Activated gamma-delta T cell (primary cell): ENCODE results near the gene HS2ST1.

Source experiments
- DNase-seq: peaks from one replicate; lab custom pipeline; 2025; lab: John Stamatoyannopoulos, UW

HS2ST1 gene

DNA sequence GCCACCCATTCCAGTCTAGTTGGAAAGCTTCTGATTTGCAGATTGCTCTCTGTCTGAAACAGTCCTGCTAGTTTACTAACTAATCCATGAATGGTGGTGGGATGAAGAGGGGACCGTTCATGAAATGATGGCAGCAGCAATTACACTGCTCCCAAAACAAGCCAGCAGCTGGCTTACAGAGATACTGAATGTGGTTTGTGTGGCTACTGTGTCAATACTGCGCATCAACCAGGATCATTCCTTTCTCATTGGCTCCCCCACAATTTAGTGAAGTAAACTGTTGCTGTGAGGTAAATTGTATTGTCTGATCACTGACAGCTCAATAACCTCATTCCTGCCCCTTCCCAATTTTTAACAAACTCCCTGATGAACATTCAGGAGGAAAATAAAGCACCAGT lies 222.9 kb downstream of the HS2ST1 start:
- no peak for DNase-seq

DNA sequence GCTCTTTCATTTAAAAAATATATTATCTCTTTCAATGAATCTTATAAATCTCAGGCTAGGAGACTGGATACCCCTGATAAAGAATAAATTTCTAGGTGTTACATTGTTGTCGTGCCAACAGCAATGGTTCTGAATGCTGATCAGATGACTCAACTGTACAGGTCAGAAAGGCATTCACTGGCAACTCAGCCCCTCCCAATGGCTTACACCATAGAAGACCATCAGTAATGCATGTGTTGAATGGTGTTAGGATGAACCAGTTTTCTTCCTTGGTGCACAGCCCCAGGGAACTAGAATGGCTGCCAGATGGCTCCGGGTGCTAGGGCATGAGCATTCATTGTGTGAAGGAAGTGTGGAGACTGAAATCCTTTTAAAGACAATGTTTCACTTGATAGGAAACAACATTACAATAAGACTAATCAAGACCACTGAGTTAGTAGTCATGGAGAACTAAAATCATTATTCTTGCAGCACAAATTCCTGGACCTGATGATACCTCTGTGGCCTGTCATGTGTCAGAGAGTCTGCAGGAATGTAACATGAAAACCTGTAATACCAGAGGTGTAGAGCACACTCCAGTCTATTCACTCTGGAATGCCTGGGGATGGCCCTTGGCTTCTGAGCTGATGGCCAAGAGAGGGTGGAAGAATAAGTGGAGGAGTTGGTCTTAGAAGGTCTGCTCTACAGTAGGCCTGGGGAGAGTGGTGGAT lies 226.6 kb downstream of the HS2ST1 start:
- DNase-seq: no peak

DNA sequence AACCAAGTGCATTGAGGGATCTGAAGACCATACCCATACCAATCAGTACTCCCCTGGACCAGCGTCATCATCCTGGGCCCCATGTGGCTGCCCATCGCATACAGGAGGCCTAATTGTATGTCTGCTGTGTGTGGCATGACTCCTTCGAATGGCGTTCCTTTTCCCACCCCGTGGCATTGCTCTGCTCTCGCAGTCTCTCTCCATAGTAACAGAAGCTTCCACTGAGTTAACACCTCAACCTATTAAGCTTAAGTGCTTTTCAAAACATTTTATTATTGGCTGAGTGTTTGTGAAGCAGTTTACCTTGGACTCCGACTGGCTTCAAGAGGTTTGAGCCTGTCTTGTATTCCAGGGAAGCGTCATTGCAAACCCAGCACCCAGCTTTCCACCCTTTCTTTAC lies 227.1 kb downstream of the HS2ST1 start:
- DNase-seq: no peak

DNA sequence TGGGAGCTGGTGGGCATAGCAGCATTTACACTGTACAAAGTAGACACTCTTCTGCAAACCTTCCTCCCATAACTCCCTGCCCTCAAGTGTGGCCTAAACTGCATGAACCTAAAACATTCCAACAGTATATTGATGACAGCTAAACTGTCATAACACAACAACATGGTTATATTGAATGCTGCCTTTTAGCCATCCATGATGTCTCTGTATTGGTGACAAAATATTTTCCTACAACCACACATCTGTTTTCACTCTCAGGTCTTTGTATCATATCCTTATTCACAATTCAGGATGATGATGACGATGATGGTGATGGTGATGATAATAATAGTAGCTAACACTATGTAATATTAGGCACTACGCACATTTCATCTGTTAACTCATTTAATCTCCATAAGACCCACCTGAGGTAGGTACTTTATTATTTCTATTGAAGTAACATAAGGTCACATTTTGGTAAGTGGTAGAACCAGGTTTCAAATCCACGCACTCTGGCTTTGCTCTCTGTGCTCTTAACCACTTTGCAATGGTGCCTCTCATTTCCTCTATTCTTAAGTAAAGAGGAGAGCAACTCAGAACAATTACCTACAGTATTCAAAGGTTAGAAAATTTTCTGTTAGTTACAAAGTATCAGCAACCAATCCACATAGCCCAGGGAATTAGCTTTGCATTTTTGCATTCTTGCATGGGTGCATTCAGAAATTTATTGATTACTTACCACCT lies 229.1 kb downstream of the HS2ST1 start:
- no peak for DNase-seq

DNA sequence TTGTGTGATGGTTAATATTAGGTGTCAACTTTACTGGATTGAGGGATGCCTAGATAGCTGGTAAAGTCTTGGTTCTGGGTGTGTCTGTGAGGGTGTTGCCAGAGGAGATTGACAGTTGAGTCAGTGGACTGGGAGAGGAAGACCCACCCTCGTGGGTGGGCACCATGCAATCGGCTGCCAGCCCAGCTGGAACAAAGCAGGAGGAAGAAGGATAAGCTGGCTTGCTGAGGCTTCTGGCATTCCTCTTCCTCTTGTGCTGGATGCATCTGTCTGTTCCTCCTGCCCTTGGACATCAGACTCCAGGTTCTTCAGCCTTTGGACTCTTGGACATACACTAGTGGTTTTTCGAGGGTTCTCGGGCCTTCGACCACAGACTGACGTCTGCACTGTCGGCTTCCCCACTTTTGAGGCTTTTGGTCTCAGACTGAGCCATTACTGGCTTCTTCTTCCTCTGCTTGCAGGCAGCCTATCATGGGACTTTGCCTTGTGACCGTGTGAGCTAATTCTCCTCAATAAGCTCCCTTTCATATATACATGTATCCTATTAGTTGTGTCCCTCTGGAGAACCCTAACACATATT lies 230.0 kb downstream of the HS2ST1 start:
- DNase-seq: no peak

DNA sequence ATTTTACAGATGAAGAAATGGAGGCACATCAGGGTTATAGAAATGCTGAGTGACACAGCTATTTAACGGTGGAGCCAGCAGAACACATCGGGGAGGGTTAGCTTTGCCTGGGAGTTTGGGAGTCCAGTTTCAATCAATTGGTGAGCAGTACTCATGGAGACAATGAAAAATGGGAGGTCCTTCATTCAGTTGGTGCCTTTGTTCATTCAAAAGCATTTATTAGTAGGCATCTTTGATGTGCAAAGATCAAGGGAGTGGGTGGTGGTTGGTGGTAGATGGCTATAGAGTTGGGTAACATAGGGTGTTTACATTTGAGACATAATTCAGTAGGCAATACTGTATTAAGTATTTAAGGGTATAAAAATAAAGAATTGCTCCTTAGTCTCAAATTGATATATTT lies 230.5 kb downstream of the HS2ST1 start:
- DNase-seq: no peak

DNA sequence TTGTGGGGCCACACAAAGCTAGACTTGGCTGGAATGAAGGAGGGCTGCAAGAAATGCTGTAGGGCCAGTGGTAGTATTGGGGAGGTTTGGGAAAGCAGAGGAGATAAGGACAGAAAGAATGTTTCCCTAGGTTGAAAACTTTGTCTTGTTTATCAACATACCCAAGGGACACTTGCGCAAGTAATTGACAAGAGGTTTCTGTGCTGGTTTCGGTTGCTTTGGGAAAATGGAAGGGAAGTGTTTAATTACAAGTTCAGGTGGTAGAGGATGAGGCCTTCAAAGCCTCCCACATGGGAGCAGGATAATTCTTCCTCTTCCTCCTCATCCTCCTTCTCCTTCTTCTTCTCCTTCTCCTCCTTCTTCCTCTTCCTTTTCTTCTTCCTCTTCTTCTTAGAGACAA lies 232.1 kb downstream of the HS2ST1 start:
- DNase-seq: no peak

DNA sequence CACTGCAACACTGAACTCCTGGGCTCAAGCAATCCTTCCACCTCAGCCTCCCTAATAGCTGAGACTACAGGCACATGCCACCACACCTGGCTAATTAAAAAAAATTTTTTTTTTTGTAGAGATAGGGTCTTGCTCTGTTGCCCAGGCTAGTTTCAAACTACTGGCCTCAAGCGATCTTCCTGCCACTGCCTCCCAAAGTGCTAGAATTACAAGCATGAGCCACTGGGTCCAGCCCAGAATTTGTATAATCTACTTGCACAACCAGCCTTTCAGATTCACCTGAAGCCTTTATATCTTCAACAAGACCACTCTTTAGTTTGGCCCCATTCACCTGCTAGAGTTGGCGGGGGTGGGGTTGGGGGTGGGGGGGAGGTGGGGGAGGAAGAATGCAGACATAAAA lies 232.6 kb downstream of the HS2ST1 start:
- no peak for DNase-seq

DNA sequence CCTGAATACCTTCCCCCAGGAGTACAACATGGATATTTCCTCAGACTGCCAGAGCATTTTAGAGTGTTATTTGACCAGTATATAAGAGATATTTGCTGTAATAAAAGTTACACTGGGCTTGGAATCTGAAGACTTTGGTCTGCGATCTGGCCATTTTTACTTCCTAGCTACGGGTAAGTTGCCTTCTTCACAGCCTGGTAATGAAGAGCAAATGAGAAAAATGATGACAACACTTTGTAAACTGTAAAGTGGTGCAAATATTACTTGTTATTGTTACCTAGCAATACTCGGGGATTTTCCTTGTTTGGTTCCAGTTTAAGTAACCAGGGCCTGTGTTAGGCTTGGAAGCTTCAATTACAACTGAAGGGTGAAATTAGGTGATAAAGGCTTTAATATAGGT lies 233.4 kb downstream of the HS2ST1 start:
- no peak for DNase-seq

DNA sequence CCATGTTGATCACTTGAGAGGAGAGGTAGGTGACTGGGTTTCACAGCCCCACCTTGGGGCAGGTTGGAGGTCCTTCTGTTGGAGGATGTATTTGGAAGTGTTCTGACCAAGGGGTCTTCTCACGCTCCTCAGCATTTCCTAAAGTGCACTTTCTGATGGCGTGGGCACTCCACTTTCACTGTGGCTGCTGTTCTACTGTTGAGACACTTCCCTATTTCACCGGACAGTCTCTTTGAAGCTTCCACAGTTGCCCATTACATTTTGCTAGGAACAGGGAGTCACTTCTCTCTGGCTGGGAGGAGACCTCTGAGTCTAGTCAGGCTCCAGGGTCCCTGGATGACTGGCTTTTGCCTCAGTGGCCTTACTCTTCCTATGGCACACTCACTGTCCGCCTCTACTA lies 234.2 kb downstream of the HS2ST1 start:
- no peak for DNase-seq

DNA sequence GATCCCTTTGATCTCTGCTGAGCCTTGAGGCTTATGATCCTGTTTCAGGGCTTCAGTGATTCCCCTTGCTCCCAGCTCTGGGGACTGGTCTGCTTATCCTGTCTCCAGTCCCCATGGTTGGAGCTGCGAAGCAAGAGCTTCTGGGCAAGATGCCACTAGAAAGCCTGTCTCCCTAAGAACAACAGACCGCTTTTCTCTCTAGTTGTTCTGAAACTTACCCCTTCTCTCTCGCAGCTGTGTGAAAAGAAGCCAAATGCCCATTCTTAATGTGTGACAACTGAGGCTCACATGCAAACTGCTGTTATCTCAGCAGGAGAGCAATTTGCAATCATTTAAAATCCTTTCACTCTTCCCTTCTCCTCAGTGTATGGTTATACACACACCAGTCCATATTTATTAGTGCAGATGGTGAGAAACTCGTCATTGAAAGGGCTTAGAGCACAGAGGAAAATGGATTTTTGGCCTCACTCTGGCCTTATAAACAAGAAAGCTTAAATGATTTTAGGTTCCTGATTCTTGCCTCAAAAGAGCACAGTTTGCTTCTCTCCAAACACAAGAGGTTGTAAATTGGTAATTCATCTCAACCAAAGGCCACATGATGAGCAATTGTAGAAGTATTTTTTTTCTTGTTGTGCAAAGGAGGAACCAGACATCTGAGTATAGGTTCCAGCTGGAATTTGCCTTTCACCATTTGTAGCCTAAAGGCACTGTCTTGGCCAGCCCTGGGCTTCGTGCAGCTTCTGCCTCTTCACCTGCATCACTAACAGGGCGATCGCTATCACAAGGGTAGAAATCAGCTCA lies 235.0 kb downstream of the HS2ST1 start:
- DNase-seq: no peak

DNA sequence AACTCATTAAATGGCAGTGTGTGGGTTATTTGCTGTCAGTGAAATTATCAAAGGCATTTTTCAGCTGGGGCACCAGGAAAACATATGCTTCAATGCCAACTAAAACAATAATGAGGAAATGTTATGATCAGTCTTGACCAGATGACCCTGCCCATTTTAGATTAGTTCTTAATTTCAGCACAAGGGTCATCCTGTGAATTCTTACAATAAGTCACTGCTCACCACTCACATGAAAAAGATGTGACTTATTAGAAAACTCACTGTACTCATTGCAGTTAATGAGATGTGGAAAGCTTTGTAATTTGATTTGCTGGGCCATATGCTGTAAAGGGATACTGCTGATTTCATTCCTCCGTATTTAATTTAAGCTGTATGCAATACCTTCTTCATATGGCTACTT lies 235.7 kb downstream of the HS2ST1 start:
- no peak for DNase-seq

DNA sequence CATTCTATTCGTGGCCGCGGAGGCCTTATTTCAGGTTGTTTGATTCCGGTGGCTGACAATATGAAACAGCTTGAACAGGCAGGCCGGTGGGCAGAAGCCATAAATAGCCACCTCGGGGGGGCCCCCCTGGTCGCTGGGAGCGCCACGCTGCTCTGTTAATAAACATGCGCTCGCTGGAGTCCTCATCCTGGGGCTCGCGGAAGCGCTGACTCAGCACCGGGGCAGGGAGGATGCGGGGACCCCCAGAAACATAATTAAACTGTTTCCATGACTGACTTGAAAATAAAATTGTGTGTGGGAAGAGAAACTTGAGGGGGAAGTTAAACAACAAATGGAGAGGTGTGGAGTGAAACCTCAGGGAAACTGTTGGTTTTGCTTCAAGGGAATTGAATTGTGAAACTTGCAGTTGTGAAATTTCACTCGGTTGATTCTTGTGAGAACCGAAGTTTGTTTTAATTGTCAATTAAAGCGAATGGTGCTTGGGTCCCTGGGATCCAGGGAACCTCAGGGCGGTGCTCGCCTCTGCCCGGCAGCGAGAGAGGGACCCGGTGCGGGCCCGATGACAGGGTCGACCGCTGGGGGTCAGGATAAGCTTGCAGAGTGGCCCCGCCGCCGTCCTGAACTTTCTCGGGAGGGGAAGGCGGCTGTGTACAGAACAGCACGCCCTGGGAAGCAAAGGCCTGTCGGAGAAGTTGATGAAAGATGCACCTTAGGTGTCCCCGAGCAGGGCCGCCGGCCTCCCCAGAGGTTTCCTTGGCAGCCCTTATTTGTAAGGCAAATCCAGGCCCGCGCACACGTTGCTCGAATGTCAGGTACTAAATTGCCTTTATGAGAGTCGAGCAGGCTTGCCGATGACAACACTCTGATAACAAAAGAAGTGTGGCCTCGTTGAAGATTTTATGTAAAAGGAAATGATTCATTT lies 237.3 kb downstream of the HS2ST1 start:
- no peak for DNase-seq

DNA sequence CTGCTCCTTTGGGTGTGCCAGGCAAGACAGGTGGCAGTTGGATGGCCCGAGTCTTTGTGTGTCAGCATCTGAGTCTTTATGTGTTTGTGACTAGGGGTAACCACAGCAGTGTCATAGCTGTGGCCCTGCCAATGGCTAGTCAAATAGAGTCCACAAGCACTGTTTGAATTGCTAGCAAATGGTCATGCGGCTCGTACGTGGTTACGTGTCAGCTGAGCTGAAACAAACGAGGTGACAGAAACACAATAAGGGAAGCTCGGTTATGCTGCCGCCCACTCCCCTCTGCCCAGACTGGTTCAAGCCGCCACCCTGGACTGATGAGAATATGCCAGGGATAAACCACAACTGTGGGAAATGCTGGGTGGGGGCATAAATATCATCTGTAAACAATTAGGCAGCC lies 239.9 kb downstream of the HS2ST1 start:
- DNase-seq: no peak

DNA sequence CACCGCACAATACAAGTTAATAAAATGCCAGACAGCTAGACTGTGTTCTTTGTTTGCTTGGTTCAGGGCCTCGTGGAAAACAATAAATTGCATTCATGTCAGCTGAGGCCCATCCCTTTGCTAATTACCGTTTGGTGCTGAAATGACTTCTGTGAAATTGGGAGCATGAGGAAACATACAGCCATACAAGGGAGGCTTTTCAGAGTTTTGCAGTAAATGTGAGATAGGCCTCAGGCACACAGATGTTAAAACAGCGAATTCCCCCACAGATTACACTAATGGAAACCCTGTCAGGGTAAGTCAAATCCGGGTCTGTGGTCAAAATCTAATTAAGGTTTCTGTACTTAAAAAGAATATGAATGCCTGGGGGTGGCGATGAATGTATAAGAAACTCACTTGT lies 240.7 kb downstream of the HS2ST1 start:
- no peak for DNase-seq

DNA sequence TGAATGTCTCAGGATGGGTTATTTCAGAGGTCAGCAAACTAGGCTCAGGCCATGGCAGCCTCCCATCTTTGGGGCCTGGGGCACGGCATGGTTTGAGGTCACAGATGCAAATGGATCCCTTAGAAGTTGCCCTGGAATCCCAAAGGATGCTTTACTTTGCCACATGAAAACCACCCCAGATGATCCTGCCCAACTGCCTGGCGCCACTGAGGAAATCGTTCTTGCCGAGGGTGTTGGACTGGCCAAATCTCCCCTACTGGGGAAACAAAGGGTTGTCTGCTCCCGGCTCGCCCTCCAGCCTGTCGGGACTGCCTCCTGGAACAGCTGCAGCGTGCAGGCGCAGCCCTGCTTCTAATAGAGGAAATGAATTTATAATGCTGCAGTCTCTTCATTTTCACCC lies 241.2 kb downstream of the HS2ST1 start:
- DNase-seq: no peak

DNA sequence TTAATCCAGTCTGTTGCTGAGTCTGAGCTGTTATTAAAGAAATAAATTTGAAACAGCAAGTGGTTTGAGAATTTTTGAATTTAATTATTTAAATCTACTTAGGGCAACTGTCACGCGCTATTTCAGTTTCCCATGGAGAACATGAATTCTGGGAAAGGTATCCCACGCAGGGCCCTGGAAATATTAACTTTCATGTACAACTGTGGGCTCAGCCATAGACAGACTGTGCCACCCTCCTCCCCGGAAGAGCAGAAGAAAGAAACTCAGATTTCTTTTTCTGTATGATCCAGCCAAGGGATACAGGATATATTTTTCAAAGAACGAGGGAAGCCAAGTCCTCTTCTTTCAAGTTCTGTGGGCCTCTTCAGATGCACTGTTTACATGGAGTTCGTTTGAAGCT lies 241.7 kb downstream of the HS2ST1 start:
- DNase-seq: no peak

DNA sequence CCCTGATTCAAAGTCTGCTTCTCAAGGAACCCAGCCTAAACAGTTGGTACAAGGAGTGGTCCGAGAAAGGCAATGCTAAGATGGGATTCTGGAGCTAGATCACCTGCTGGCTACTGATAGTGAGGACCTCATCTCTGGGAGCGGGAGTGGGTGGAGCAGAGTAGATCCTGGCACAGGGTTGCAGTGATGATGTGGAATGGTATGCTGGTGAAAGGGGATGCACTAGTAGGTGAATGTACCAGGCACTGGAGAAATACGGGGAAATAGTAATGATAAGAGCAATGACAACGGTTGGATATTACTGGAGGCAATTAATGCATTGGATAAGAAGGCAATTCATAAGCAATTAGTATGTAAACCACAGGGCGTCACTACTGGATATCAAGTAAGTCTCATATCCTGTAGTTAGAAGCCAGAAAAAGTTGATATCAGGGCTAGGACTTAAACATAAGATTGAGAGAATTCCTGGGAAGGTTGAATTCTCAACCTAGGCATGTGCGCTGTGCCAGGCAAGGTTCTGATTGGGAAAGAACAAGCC lies 245.0 kb downstream of the HS2ST1 start:
- DNase-seq: no peak
